A549 treated with DMSO at 1 μM for 4 hours (cell line): Measurements from ENCODE around the gene ARID4B. TPM values are rescaled to one million over a fixed set of nuclear protein-coding genes. Genes with fewer than 3 reads are reported as not detected.

Experiments used
- total RNA-seq: library from RNA; stranded (reverse); fragments of 200-300 nt; extraction: Qiagen RNA extraction; gene quantifications from 5 replicates; pipeline ENCODE4 v1.2.3, GENCODE V29; 2022; ENCODE audit warnings: low read depth

Gene ARID4B
- total RNA-seq, result 13.7 to 22.2 TPM (median 19.3 TPM) in 5 replicates

GRCh38 chr1:235327559-235328270 is at the start of gene ARID4B:
TSS of gene ARID4B (minus strand) at chr1:235328179. CDS start at chr1:235326919, 1,260 bp downstream.

GRCh38 chr1:235367000-235367908 is 39.3 kb upstream of the ARID4B start, which contains the start of gene TBCE:
TSS of gene TBCE (plus strand) at chr1:235367427. CDS start at chr1:235380050, 12,623 bp downstream.

GRCh38 chr1:235328271-235329138 is 526 bp upstream of the ARID4B start, which contains the start of gene GGPS1:
TSS of gene GGPS1 (plus strand) at chr1:235328570. CDS start at chr1:235335265, 6,695 bp downstream.

GRCh38 chr1:235160957-235161684 is 166.9 kb downstream of the ARID4B start, which contains the start of gene RBM34:
TSS of gene RBM34 (minus strand) at chr1:235161250. CDS start at chr1:235161226, 24 bp downstream.

GRCh38 chr1:235128456-235129328 is 199.3 kb downstream of the ARID4B start, which contains the start of gene TOMM20:
TSS of gene TOMM20 (minus strand) at chr1:235128837. CDS start at chr1:235128715, 122 bp downstream.

Other genes with a start within 250 kb of the ARID4B start
- 109 to 129 TPM (median 125 TPM) in 5 replicates for gene TOMM20, start 199.3 kb downstream of the ARID4B start, total RNA-seq
- gene RBM34, start 166.9 kb downstream of the ARID4B start, total RNA-seq, result 60.5 to 83.1 TPM (median 71.1 TPM) in 5 replicates
- 18.3 to 25.4 TPM (median 21.8 TPM) in 5 replicates for gene GGPS1, start 391 bp upstream of the ARID4B start, total RNA-seq
- gene TBCE, start 39.2 kb upstream of the ARID4B start, total RNA-seq, result 41.0 to 50.6 TPM (median 46.5 TPM) in 5 replicates
- 18.8 to 22.2 TPM (median 21.7 TPM) in 5 replicates for gene B3GALNT2, start 176.3 kb upstream of the ARID4B start, total RNA-seq